ENCODE results near the gene TMEM18. TPM values are rescaled to one million over a fixed set of nuclear protein-coding genes. Genes with fewer than 3 reads are reported as not detected.

The TMEM18 gene
- total RNA-seq, 2 donors from 2014 or later: 7.6 to 11.9 TPM

DNA sequence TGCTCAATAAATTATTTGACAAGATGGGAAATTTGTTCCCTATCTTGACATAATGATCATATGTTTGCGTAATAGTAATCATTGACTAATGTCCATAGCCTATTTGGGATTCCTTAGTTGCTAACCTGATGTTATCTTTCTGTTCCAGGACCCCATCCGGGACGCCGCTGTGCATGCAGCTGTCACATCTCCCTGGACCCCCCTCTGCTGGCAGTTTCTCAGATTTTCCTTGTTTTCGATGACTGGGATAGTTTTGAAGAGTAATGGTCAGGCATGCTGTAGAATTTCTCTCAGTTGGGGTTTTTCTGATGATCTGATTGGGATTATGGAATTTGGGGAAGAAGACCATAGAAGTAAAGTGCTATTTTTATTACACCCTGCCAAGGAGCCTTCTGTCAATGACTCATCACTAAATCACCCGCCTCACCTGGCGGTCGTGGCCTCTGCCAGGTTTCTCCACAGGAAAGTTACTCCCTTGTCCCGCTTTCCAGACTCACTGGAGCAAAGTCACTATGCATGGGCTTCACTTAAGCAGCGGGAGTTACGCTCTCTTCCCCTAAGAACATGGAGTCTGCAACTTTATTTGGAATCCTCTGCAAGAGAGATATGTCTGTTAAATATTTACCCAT lies 19.9 kb upstream of the TMEM18 start:
- no peak for DNase-seq (ENCODE audit: low spot score)
- H3K4me1 ChIP-seq: peaks cover 0 to 5% of the 10 kb centered on the region in 2 donors

GRCh38 chr2:696463-696862 lies 19.3 kb upstream of the TMEM18 start:
- H3K36me3 ChIP-seq: no peaks in the 10 kb centered on the region
- DNase-seq (ENCODE audit: low spot score): no peak
- no peak overlapping the region for H3K4me3 ChIP-seq
- H3K27me3 ChIP-seq: no peaks in the 10 kb centered on the region
- H3K9me3 ChIP-seq: peaks cover 0 to 9% of the 10 kb centered on the region in 2 donors
- peaks cover 0 to 5% of the 10 kb centered on the region in 2 donors for H3K4me1 ChIP-seq
- no peak overlapping the region for H3K27ac ChIP-seq
- TF ChIP-seq, protein P1, sequence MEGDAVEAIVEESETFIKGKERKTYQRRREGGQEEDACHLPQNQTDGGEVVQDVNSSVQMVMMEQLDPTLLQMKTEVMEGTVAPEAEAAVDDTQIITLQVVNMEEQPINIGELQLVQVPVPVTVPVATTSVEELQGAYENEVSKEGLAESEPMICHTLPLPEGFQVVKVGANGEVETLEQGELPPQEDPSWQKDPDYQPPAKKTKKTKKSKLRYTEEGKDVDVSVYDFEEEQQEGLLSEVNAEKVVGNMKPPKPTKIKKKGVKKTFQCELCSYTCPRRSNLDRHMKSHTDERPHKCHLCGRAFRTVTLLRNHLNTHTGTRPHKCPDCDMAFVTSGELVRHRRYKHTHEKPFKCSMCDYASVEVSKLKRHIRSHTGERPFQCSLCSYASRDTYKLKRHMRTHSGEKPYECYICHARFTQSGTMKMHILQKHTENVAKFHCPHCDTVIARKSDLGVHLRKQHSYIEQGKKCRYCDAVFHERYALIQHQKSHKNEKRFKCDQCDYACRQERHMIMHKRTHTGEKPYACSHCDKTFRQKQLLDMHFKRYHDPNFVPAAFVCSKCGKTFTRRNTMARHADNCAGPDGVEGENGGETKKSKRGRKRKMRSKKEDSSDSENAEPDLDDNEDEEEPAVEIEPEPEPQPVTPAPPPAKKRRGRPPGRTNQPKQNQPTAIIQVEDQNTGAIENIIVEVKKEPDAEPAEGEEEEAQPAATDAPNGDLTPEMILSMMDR (IDR thresholded peaks at IDR 0.05): no peak

More for the DNA sequence above, 19.9 kb upstream of the TMEM18 start:
- Histone ChIP-seq H3K4me3 (no peak overlapping the region), H3K9me3 (peaks cover 0 to 9% of the 10 kb centered on the region in 2 donors), H3K27ac (no peak overlapping the region), H3K27me3 (no peaks in the 10 kb centered on the region), H3K36me3 (no peaks in the 10 kb centered on the region)
- TF ChIP-seq, protein P1 (IDR thresholded peaks at IDR 0.05): no peak

DNA sequence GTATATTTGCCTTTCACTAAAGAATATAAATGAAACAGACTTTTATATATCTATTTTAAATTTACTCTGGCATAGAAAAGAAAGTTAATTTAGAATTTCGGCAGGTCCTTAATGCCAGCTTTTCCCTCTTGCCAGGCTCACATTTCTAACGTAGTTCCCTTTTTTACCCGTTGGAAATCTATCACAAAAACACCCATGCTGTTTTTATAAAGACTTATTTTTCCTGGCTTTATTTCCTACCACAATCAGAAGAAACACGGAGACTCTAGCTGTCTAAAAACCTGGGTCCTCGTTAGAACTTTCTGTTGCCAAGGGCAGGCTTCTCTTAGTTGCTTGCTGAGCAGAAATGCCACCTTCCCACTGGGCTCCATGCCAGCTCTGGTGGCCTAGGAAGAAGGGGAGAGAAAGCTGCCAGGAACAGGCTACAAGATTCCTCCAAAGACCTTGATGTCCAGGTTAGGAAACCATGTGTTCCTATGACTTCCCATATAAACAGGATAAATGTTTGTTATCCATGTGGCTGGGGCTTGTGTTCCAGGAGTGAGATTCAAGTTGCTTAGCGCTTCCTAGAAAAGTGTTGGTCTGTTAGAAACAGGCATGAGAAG lies 17.8 kb upstream of the TMEM18 start:
- Histone ChIP-seq H3K4me3 (no peak overlapping the region), H3K36me3 (no peaks in the 10 kb centered on the region), H3K4me1 (peaks cover 0 to 5% of the 10 kb centered on the region in 2 donors), H3K27ac (no peak overlapping the region), H3K27me3 (no peaks in the 10 kb centered on the region), H3K9me3 (peaks cover 0 to 8% of the 10 kb centered on the region in 2 donors)
- no peak for DNase-seq (ENCODE audit: low spot score)
- TF ChIP-seq, protein P1 (IDR thresholded peaks at IDR 0.05): no peak

- H3K4me1 ChIP-seq: peaks cover 0 to 5% of the 10 kb centered on the region in 2 donors
- TF ChIP-seq, protein P1 (IDR thresholded peaks at IDR 0.05): no peak
- no peak overlapping the region for H3K27ac ChIP-seq
- peaks cover 0 to under 1% of the 10 kb centered on the region in 2 donors for H3K9me3 ChIP-seq
- no peaks in the 10 kb centered on the region for H3K27me3 ChIP-seq
- no peak overlapping the region for H3K4me3 ChIP-seq
- no peak for DNase-seq (ENCODE audit: low spot score)
- H3K36me3 ChIP-seq: no peaks in the 10 kb centered on the region
These were observed 17.0 kb upstream of the TMEM18 start for GRCh38 chr2:694174-694573.

GRCh38 chr2:693606-694005 lies 16.4 kb upstream of the TMEM18 start:
- Histone ChIP-seq H3K4me1 (peaks cover 0 to 5% of the 10 kb centered on the region in 2 donors), H3K4me3 (no peak overlapping the region), H3K9me3 (no peaks in the 10 kb centered on the region), H3K27me3 (no peaks in the 10 kb centered on the region), H3K36me3 (no peaks in the 10 kb centered on the region), H3K27ac (no peak overlapping the region)
- TF ChIP-seq, protein P1 (IDR thresholded peaks at IDR 0.05): no peak
- DNase-seq (ENCODE audit: low spot score): no peak
